Measurements from ENCODE around the gene MAML3. TPM values are rescaled to one million over a fixed set of nuclear protein-coding genes. Genes with fewer than 3 reads are reported as not detected.

Gene MAML3
- total and polyA plus RNA-seq, 2 of the 13 experiments (the other 11 are each of a cell fraction or from before 2014, with no cell fraction given): 0.05 to 0.13 TPM

DNA sequence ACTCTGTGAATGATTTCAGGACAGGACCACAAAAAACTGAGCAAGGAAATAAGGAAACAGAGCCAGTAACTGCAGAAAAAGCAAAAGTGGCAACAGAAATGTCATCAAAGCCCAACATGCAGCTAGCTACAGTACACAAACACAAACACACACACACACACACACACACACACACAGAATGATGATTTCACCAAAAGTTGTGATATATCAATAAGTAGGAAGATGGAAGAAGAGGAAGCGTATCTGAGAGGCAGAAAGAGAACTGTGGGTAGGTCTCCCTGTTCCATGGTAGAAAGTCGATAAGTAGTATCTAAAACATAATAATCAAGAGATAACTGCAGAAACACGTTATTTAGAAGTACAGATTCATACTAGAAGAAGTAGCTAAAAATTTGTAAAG, 340.1 kb downstream of the MAML3 start:
- H4K20me1 ChIP-seq (ENCODE audit: insufficient read depth, low read length): no peaks in the 10 kb centered on the region
- WGBS (ENCODE audit: low lambda C conversion rate): 43% methylated on average over 3 of the region's 3 CpGs
- no peaks in the 10 kb centered on the region for H3K79me2 ChIP-seq (ENCODE audit: insufficient read depth, low read length)
- peaks cover 17% of the 10 kb centered on the region for H3K4me1 ChIP-seq (ENCODE audit: insufficient read depth, low read length)
- H3K27me3 ChIP-seq (ENCODE audit: control insufficient read depth in 1 of 2, insufficient read depth in 2 of 2, low read length in 2 of 2): peaks cover 3 to 38% of the 10 kb centered on the region in 2 experiments; a peak in 4 of 5 replicates
- FAIRE-seq: no peak
- no TSS peak for BruUV-seq (replicated peaks)
- no peak overlapping the region for H2AFZ ChIP-seq (ENCODE audit: low read length)
- ATAC-seq: no peak
- H3K9me3 ChIP-seq (ENCODE audit: low read length): peaks cover 10% of the 10 kb centered on the region
- ChIA-PET POLR2A (no interaction called here), CTCF (ENCODE audit: low intra/inter-chr PET ratio, low total read pairs) (no interaction called here)
- H3K9ac ChIP-seq (ENCODE audit: insufficient read depth, low read depth, low read length): no peak overlapping the region
- no peaks in the 10 kb centered on the region for H3K36me3 ChIP-seq (replicated peaks in 1 of 2; ENCODE audit: control insufficient read depth in 1 of 2, insufficient read depth in 2 of 2, low read length in 2 of 2)
- no peak overlapping the region for H3K4me2 ChIP-seq (ENCODE audit: low read depth, low read length)
- intact Hi-C loops (cut with micrococcal nuclease; ENCODE audit: unreplicated experiment) (loop anchor here (5.0 kb wide), 1 partner anchor 48 kb away; no protein-coding TSS in a partner anchor), in situ Hi-C loops (cut with HindIII; ENCODE audit: extremely low pct_ligation_motif_present, low pct_unique_long_range_greater_than_20kb) (no loop called here)
- H3K4me3 ChIP-seq (replicated peaks in 1 of 3; ENCODE audit: insufficient read depth in 1 of 3, low read depth in 2 of 3, low read length in 3 of 3): no peak overlapping the region
- no peak for DNase-seq (ENCODE audit: low spot score)
- no peak for TF ChIP-seq ZFP36 (IDR thresholded peaks at IDR 0.05; ENCODE audit: borderline replicate concordance, low read depth, low read length, partially characterized antibody)
- TF ChIP-seq, protein P1, sequence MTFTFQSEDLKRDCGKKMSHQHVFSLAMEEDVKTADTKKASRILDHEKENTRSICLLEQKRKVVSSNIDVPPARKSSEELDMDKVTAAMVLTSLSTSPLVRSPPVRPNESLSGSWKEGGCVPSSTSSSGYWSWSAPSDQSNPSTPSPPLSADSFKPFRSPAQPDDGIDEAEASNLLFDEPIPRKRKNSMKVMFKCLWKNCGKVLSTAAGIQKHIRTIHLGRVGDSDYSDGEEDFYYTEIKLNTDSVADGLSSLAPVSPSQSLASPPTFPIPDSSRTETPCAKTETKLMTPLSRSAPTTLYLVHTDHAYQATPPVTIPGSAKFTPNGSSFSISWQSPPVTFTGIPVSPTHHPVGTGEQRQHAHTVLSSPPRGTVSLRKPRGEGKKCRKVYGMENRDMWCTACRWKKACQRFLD (CRISPR knock-in tag; IDR thresholded peaks at IDR 0.05; ENCODE audit: borderline replicate concordance): no peak
- no peak for TF ChIP-seq ZMYM3 (CRISPR knock-in tag; IDR thresholded peaks at IDR 0.05)
- no peak for TF ChIP-seq SOX6 (IDR thresholded peaks at IDR 0.05)
- no peak for TF ChIP-seq SOX6 (CRISPR knock-in tag; IDR thresholded peaks at IDR 0.05)
- TF ChIP-seq RBM39 (IDR thresholded peaks at IDR 0.05; ENCODE audit: low read depth, low read length, poor library complexity, severe bottlenecking): no peak
- no peak for TF ChIP-seq ZNF543 (CRISPR knock-in tag; IDR thresholded peaks at IDR 0.05)
- TF ChIP-seq SPEN (CRISPR knock-in tag; IDR thresholded peaks at IDR 0.05; ENCODE audit: low read depth): no peak
- TF ChIP-seq GTF2F1 (IDR thresholded peaks at IDR 0.05; ENCODE audit: low read length): no peak
- TF ChIP-seq ZSCAN31 (CRISPR knock-in tag; IDR thresholded peaks at IDR 0.05; ENCODE audit: low read depth): no peak
- no peak for TF ChIP-seq IRF2 (CRISPR knock-in tag; IDR thresholded peaks at IDR 0.05)
- TF ChIP-seq ZNF564 (CRISPR knock-in tag; IDR thresholded peaks at IDR 0.05): no peak
- TF ChIP-seq ZNF816 (CRISPR knock-in tag; IDR thresholded peaks at IDR 0.05; ENCODE audit: borderline replicate concordance): no peak
- H3K27ac ChIP-seq (ENCODE audit: extremely low read length, insufficient read depth, low read length): no peak overlapping the region

All from HepG2 (cell line).